GM10266 (cell line): ENCODE data around the gene CAMTA1.

ENCODE experiments used
- DNase-seq: peaks from one replicate; pipeline ENCODE4 v3.0.0; 2012; ENCODE audit errors: extremely low spot score
- TF ChIP-seq, protein P1 (sequence below): IDR thresholded peaks from 2 replicates; pipeline ENCODE4 v1.5.1; 2012; ENCODE audit warnings: mild to moderate bottlenecking, low read depth; ENCODE audit not compliant: control insufficient read depth, insufficient read depth; ENCODE audit errors: missing control alignments

CAMTA1 gene

DNA sequence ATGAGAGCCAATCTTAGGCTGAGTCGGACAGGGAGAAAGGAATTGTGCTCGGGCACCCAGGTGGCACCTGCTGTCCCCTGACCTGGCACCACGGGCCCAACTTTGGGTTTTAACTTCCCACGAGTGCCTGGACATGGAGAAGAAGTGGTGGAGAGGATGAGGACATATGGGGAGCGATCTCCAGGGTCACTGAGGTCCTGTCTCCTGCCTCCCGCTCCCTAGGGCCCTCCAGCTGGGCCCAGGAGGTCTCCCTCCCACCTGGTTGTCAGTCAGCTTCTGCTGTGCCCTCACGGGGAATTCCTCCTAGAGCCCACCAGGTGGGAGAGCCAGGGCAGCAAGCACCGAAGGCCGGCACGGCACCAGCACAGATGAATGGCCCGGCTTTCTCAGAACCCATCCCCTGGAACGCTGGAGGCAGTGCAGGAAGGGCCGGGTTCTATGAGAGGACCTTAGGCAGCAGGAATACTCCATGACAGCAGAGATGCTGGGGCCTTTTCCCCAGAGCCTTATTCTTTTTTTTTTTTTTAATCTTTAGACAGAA lies 435.5 kb downstream of the CAMTA1 start:
- TF ChIP-seq, protein P1, sequence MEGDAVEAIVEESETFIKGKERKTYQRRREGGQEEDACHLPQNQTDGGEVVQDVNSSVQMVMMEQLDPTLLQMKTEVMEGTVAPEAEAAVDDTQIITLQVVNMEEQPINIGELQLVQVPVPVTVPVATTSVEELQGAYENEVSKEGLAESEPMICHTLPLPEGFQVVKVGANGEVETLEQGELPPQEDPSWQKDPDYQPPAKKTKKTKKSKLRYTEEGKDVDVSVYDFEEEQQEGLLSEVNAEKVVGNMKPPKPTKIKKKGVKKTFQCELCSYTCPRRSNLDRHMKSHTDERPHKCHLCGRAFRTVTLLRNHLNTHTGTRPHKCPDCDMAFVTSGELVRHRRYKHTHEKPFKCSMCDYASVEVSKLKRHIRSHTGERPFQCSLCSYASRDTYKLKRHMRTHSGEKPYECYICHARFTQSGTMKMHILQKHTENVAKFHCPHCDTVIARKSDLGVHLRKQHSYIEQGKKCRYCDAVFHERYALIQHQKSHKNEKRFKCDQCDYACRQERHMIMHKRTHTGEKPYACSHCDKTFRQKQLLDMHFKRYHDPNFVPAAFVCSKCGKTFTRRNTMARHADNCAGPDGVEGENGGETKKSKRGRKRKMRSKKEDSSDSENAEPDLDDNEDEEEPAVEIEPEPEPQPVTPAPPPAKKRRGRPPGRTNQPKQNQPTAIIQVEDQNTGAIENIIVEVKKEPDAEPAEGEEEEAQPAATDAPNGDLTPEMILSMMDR = no peak

DNA sequence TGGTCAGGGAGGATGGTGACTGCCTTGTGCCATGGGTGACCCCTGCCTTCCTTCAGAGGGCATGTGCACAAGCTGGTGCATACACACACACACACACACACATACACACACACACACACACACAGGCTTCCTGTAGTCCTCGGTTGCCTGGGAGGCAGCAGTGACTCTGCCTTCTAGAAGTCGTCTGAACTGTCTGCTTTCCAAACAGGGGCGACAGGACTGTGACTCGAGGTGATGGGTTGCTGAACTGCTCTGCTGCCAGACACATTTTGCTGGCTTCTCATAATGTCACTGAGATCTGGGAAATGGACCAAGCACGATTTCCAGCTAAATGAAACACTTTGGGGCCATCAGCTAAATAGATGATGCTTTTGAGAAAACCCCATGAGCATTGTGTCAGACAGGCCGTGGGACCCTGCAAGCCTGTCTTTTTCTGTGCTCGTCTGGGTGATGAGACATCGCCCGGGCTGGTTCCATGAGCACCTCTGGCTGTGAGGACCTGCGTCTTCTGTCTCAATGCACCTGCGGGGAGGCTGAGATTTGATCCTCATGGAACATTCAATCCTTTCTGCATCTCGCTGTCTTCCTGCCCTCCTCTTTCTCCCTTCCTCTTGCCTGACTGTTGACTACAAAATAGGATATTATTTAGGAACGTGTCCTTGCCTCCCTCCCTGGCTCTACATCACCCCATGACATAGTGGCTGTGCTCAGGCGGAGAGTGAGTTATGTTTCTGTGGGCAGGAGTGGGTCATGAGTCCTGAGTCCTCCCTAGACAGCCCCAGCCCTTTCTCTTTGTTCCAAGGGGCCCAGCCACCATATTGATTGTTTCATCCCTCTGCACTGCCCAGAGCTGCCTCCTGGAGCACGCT lies 436.8 kb downstream of the CAMTA1 start:
- no peak for DNase-seq
- TF ChIP-seq, protein P1 = no peak

More for the DNA sequence above, 435.5 kb downstream of the CAMTA1 start:
- no peak for DNase-seq

- no peak for DNase-seq
- TF ChIP-seq, protein P1 = no peak
Measured at GRCh38 chr1:7222695-7223015, 437.4 kb downstream of the CAMTA1 start.

DNA sequence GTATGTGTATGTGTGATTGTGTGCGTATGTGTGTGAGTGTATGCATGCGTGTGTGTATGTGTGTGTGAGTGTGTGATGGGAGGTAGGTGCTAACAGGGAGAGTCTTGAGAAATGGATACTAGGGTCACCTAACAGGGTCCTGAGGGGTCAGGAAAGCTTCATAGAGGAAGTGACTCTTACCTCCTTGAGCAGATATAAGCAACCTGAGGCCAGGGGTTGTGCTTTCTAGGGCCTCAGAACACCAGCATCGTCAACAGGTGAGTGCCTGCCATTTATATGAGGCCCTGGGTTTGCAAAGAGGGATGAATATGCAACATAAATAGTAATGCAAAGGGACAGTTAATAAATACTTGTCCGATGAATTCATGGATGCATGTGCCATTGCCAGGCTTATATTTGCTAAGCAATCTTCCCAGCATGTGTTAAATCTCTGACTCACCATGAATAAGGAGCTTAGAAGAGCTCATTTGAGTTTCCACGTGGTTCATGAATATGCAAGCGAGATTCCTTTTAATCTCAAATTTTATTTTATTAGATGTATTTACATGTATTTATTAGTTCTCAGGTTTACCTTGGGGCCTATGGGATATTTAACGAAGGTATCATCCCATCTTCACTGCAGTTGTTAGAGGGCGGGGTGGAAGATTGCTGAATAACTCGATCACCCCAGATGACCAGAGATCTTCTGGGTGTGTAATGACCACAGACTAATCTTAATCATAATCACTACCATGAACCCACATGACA lies 438.3 kb downstream of the CAMTA1 start:
- TF ChIP-seq, protein P1 = no peak

DNA sequence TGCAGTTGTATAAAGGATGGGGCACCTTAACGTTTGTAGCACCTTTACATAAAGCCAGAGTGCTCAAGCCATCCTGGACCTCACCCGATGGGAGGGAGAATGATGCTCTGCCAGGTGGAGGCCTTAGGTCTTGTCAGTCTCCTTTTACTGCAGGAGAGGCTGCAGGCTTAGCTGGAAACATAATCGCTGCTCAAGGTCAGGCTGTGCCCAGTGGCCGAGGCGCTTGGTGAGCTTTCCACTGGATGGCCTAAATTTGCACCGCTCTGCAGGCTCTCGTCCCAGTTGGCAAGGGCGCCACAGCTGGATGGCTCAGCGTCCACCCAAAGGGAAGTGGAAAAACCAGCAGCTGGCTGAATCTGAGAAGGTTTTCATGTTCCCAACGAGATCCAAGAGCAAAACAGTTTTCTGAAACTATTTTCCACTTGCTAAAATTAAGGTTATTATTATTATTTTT lies 438.9 kb downstream of the CAMTA1 start:
- TF ChIP-seq, protein P1 = no peak
- no peak for DNase-seq

More for the DNA sequence above, 438.3 kb downstream of the CAMTA1 start:
- no peak for DNase-seq

- TF ChIP-seq, protein P1 = peak; percentile 9
- no peak for DNase-seq
Measured at GRCh38 chr1:7224644-7225043, 439.4 kb downstream of the CAMTA1 start.
